Lower leg skin (tissue), 4 donors: ENCODE data around the gene C11orf21. TPM values are rescaled to one million over a fixed set of nuclear protein-coding genes. Genes with fewer than 3 reads are reported as not detected.

Source experiments
- total RNA-seq, 4 donors: library from RNA; depleted of rRNA; stranded (reverse); fragments of >200 nt; gene quantifications; one replicate each; pipeline ENCODE4 v1.1.0, GENCODE V29; 2016

C11orf21 gene
- total RNA-seq, 4 donors from 2014 or later, result 0.42 to 1.4 (median 0.65) TPM

Other genes with a start within 250 kb of the C11orf21 start
- gene IGF2, start 162.5 kb downstream of the C11orf21 start, total RNA-seq, result 10 to 100 TPM in 1 of 4 donors, 1 to 10 TPM in 3; 4.5 to 14.7 (median 6.0) TPM
- gene INS, start 140.7 kb downstream of the C11orf21 start, total RNA-seq, result not detected
- under 1 TPM in 2 of 4 donors, not detected in 2; 0.36 to 0.84 TPM for gene TH, start 130.1 kb downstream of the C11orf21 start, total RNA-seq
- 10 to 100 TPM; 21.9 to 43.6 (median 29.3) TPM for gene ASCL2, start 31.3 kb downstream of the C11orf21 start, total RNA-seq
- gene TSPAN32, start 95 bp upstream of the C11orf21 start, total RNA-seq, result 1 to 10 TPM in 2 of 4 donors, under 1 TPM in 2; 0.30 to 2.4 (median 1.5) TPM
- 100 to 1,000 TPM; 189 to 337 (median 250) TPM for gene CD81, start 75.4 kb upstream of the C11orf21 start, total RNA-seq
- gene TSSC4, start 98.8 kb upstream of the C11orf21 start, total RNA-seq, result 10 to 100 TPM; 45.6 to 58.7 (median 55.8) TPM
- not detected for gene TRPM5, start 142.6 kb upstream of the C11orf21 start, total RNA-seq
- gene KCNQ1, start 143.1 kb upstream of the C11orf21 start, total RNA-seq, result 1 to 10 TPM in 3 of 4 donors, under 1 TPM in 1; 0.81 to 2.2 (median 1.6) TPM